Hematopoietic multipotent progenitor cell treated with erythropoietin and hydrocortisone succinate and interleukin-3 and kit ligand, for 6 days (in vitro differentiated cells): ENCODE data around the gene PDGFD.
"Not testable (repeated sequence)": the region's sequence is repeated elsewhere in the genome, so short reads cannot be mapped to it uniquely, and the experiment has no call there.

ENCODE experiments used
- DNase-seq: peaks from one replicate; pipeline ENCODE4 v3.0.0-alpha.2; 2015

The PDGFD gene

DNA sequence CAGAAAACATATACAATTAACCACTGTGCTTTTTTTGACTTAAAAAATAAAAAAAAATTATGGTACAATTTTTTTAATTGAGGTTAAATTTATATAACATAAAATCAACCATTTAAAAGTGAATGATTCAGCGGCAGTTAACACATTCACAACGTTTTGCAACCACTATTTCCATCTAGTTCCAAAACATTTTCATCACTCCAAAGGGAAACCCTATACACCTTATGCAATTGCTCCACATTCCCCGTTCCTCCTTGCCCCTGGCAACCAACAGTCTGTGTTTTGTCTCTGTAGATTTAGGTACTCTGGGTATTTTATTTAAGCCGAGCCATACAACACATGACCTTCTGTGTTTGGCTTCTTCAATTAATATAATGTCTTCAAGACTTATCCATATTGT, 112.2 kb downstream of the PDGFD start:
- DNase-seq, result no peak

DNA sequence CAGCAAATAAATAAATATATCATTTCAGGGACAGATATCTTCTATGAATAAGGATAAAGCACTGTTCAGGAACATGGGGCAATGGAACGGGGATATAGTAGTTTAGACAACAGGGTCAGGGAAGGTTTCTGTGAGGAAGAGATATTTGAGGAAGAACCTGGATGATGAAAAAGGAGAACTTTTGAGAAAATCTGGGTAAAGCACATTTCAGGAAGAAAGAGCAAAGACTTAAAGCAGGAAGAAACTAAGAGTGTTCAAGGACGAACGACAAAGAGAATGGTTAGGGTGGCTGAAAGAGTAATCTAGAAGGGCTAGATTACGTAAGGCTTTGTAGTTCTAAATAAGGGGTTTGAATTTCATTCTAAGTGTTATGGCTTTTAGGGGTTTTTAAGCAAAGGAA, 114.8 kb downstream of the PDGFD start:
- peak; percentile 5 for DNase-seq

DNA sequence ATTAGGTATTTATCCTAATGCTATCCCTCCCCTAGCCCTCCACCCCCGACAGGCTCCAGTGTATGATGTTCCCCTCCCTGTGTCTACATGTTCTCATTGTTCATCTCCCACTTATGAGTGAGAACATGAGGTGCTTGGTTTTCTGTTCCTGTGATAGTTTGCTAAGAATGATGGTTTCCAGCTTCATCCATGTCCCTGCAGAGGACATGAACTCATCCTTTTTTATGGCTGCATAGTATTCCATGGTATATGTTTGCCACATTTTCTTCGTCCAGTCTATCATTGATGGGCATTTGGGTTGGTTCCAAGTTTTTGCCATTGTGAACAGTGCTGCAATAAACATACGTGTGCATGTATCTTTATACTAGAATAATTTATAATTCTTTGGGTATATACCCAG, 117.1 kb downstream of the PDGFD start:
- DNase-seq, result not testable (repeated sequence)

DNA sequence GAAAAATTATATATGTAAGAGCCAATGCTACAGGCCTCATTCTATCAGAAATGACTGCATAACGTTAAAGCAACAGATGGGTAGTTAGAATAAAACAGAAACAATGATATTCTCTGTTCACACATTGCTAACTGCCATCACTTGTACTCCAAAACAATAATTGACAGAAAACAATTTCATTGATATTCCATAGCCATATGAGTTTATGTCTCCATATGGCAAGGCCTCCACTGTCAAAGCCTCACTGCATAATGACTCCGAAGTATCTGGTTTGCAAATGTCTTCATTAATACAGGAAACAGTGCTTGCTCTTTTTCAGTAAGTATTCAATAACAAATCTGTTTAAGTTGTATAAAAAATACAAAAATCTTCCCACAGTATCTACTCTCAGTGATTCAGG, 117.6 kb downstream of the PDGFD start:
- DNase-seq, result no peak

DNA sequence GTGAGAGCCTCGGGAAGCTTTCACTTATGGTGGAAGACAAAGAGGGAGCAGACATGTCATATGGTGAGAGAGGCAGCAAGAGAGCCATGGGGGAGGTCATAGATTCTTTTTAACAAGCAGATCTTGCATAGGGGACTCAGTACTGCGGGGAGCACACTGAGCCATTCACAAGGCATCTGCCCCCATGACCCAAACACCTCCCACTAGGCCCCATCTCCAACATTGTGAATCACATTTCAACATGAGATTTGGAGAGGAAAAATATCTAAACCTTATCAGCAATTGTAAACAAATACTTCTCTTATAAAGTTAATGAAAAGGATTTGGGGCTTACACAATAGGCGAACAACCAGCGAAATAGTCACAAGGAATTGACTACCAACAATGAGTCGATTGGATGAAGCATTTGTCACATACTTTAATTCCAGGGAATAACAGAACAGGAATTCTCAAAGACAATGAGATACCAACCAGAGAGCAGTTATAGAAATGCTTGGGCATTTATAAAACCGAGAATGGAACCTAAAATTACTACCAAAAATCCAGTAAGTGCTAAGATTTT, 120.2 kb downstream of the PDGFD start:
- DNase-seq, result no peak

DNA sequence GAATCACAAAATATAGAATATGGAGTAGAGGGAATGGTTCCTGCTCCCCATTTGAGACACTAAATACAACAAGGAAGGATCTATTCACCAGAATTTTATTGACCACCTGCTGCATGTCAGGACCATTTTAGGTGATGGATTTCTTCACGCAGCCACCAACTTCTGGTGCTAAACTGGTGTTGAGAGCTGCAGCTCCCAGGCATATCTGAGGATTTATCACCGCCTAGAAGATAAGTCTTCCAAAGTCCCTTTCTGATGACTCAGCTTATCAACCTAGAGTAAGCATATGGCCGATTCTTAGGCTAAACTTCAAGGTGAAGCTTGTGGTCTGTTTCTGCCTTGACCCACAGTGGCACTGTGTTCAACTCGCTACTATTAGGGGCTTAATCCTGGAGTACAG, 120.8 kb downstream of the PDGFD start:
- no peak for DNase-seq

DNA sequence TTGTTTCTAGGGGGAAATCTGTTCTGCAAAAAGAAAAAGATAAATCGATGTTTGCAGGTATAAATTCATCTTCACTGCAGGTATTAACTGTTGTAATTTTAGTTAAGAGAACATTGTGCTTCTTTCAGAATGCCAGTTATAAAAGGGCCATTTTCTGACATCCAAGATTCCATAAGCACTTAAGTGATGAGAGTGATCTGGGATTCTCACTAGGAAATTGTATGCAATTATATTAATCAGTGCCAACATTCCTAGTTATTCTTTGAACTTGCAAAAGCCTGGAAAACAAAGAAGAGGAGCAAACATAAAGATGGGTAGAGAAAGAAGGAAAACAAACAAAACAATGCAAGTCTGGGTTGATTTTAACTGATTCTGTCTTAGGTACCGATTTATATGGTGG, 122.2 kb downstream of the PDGFD start:
- no peak for DNase-seq

DNA sequence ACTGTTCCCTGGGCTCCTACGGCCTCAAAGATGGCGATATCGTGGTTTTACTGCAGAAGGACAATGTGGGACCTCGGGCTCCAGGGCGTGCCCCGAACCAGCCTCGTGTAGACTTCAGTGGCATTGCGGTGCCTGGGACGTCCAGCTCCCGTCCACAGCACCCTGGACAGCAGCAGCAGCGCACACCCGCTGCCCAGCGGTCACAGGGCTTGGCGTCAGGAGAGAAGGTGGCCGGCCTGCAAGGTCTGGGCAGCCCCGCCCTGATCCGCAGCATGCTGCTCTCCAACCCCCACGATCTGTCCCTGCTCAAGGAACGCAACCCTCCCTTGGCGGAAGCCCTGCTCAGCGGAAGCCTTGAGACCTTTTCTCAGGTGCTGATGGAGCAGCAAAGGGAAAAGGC, 127.0 kb downstream of the PDGFD start:
- DNase-seq, result no peak

DNA sequence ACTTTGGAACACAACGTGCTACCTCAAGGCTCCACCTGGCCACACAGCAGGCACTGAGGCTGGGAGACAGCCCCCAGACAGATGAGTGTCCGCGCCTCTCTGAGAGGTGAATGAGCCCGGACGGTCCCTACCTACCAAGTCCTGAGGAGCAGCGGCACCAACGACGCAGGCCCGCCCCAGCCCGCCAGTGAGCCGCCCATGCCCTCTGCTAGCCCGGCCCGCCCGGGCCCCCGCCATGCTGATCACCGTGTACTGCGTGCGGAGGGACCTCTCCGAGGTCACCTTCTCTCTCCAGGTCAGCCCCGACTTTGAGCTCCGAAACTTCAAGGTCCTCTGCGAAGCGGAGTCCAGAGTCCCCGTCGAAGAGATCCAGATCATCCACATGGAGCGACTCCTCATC, 127.4 kb downstream of the PDGFD start, which contains the start of gene DDI1:
DDI1 (plus strand) TSS at position 53 of the 400 bp plus-strand sequence; CDS start at position 236, 183 bp downstream.
- no peak for DNase-seq

DNA sequence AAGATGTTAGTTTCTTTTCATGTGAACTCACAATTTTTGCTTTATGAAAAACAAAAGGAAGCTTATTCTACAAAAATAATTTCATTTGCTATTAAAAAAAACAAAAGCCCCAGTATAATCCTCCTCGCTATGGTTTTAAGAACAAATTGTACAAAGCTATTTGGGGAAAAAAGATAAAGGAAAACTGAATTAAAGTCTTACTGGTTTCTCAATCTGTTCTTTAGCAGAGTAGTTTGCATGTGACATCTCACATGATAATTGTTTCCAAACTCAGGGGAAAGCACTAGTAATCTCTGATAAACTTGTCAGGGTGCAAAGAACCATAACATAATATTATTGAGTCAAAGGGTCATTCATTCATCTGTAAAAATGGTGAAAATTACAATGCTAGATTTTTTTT, 130.4 kb downstream of the PDGFD start:
- no peak for DNase-seq

DNA sequence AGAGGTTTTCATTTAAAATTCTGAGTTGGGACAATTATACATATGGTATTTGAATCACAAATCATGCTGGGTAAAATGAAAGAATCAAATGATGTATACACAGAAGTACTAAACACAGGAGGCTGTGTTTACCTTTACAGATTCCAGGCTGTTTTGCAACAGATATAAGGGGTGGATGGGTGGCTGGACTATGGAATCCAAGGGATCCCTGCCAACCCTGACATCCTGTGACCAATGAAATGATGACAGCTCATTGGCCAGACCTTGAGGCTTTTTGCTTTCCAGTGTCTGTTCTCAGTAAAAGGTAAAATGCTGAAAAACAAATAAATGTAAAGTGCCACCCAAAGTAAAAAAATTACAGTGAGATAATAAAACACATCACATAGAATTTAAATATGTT, 130.8 kb downstream of the PDGFD start:
- DNase-seq, result no peak

DNA sequence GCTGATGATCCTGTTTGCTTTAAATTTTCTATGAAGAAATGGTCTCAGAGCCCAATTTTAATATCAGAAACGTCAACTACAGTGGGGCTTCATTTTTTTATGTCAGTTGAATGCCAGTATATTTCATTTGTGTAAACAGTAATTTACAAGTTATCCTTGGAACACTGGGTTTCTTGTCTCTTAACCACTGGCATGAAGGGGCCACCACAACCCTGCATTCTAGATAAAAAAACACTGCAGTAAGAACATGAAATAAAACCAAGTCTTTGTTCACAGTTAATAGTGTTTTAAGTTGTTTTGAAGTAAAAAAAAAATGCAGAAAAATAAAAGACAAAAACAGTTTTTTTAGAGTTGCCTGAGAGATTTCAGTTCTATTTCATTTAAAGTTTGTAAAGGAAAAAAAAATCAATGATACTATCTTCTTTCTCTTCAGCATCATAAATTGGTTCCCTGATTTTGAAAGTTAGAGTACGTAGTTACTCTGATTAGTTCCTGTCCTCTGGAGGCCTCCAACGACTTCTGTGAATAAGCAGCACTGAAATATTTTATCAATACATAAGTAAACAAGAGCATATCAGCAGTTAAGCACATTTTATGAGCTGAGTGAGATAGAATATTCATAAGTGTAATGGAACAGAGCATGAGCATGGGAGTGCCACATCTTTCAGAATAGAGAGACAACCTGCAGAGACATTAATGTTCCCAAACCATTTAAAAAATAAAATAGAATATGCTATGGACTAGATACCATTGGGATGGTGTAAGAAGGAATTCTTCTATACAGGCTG, 135.3 kb downstream of the PDGFD start:
- no peak for DNase-seq

DNA sequence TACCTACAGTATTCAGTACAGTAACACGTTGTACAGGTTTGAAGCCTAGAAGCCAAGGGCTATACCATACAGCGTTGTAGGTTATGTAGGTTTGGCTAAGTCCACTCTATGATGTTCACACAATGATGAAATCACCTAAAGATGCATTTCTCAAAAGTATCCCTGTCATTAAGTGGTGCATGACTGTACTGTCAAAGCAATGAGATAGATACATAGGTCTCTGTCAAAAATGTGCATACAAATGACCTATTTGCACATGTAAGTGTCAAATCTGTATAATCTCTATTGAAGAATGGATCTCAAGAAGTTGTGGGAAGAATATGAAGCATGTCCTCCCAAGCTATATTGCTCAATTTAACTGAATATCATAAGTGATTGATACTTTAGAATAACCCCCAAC, 139.4 kb downstream of the PDGFD start:
- DNase-seq, result no peak

DNA sequence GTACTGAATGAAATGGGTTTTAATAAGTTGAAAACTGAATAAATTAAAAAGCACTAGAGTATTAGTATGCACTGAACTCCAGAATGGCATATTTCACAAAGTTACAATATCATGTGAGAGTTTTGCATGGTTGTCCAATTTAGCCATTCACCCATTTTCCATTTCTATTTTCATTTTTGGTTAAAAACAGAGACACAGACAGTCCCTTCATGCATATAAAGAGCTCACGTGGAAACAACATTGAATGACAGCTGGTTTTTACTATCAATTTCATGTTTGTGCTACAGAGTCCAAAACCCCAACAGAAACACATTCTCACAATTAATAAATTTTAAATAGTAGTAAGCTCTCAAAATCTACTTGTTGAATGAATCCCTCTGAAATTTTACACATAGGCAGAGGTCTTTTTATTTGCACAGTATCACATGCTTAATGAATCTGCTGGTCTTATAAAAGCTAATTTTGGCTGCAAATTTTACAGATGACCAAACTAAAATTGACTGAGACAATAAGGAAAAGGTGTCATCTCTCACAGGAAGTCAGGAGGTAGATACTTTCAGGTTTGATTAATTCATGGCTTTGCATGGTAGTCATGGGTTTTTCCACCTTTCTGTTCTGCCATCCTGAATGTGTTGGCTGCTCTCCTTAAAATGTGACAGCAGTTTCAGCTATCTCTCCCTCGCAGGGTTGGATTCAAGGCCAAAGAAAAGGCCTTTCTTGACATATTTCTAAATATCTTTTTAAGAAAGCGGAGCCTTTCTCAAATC, 148.1 kb downstream of the PDGFD start:
- DNase-seq, result no peak

DNA sequence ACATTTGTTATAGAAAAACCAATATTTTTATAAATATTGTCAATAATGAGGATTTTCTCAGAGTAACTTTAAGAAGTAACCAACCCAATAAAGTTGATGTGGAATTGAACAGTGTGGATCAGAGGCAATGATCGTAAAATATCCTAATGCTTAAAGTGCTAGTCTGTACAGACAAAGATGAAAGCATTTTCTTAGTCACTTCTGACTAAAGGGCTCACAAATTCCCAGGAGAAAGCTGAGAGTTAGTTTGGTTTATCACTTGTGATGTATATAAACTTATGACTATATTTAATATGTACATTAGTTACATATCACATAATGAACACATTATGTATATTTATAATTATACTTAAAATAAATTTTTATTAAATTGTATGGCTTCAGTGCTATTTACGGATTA, 152.9 kb downstream of the PDGFD start:
- DNase-seq, result no peak

DNA sequence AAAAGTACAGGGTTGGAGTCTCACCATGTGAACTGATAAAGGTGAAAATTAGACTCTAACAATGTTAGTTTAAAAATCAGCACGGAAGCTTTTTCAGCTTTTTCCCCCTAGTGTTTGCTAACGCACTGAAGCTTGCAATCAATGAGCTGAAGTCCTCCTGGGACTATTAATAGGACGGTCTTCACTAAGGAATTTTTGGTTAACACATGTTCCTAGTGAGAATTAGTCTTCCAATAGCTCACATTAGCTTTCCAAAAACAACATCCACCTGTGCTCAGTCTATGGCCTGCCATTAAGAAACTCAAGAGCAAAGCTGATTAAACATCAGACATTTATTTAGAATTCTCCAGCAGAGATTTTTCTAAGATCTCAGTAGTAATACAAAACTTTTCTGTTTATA, 154.2 kb downstream of the PDGFD start:
- DNase-seq, result no peak

DNA sequence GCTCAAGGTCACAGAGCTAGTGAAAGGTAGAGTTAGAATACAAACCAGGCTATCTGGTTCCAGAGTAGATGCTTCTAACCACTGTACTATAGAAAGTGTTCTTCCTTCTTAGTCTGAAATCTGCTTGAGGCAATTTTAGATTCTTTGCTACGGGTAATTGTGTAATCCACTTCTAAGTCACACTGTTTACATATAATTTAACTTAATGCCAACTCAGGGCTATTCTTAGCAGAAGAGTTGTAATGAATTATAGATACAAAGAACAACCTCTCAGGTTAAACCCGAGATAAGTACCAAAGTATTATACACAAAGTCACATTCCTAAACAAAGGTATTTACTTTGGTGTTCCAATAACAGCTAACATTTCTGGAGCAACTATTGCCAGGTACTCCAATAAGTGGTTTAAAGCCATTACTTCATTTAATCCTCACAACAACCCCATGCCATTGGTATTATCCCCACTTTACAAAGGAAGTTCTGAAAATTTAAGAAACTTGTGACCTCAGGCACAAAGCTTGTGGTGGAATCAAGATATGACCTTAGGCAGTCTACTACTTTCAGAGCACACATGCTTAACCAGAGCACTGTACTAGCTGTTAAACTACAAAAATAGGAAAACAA, 158.6 kb downstream of the PDGFD start:
- DNase-seq, result no peak

DNA sequence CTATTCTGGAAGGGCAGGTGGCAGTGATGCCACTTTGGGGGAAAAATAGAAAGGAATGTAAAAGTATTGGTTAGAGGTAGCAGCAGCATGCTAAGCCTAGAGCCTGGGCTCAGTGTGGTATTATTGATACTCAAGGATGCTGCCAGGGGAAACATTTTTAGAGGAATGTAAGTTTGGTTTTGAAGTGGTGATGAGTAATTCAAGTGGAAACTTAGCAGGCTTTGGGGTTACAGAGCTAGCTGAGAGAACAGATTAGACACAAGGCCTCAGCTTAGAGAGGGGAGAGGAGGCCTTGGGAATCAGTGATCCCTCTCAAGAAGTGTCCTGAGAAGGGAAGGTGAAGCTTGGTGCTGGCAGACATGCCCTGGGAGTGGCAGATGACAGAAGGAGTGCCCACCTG, 160.5 kb downstream of the PDGFD start:
- no peak for DNase-seq

DNA sequence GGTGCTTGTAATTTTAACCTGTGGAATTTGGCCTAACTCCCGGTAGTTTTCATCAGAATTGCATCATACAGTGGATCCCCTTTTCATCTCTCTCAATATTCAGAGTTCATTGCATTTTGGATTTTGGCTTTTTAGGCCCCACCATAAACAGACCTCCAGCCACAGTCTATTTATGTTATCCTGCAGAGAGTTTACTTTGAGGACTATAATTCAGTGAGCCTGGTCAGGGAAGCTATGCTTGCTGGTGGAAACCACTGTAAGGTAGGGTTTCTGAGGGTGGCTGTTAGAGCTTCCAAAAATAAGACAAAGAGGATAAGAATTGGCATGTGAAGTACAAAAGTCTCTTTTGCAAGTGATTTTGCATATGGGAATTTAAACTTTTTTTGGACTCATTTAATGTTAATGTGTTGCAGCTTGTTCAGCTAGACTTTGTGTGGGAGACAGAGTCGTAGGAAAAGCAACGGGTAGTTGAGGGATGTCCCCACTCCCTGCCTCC, 162.3 kb downstream of the PDGFD start:
- no peak for DNase-seq

DNA sequence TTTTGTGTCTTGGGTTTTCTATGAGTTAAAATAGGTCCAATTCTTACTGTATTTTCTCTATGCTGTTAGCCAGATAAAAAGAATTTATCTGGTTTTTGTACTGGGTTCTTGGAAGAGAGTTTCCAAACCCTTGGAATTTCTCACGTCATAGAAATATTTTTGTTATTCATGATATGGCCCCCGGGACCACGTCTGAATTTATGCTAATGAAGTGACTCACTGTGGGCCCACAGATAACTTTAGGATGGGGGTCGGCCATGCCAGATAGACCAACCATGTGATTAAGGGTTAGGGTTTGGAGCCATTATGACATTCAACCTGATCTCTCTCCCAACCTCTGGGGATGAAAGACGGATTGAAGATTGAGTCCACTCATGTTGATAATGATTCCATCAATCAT, 163.1 kb downstream of the PDGFD start:
- no peak for DNase-seq

DNA sequence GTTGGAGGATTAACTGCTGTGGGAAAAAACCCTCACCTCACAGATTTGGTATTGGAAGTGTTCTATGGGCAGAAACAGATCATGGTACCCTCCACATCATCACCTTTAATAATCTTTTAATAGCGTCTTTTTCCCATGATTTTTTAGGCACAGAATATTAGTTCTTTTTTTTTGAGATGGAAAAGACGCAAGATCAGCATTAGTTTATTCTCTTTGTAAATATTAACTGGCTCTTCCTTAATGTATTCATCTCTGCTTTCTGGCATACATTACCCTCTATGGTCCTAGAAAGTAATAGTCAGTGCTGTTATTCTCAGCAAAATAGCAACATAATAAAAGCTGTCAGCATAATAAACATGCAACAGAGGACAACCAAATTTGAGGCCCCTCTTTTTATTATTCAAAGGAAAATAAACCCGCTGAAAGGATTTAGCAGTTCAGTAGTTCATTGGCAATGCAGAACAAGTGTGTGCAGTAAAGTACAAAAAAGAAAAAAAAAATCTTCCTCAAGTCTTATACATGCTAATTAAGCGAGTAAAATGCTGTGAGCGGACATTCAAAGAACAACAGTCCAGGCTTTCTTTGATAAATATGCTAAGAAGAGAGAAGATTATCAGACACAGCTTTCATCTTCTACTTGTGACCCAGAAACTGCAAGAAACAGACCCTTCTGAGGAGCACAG, 165.0 kb downstream of the PDGFD start:
- DNase-seq, result no peak

DNA sequence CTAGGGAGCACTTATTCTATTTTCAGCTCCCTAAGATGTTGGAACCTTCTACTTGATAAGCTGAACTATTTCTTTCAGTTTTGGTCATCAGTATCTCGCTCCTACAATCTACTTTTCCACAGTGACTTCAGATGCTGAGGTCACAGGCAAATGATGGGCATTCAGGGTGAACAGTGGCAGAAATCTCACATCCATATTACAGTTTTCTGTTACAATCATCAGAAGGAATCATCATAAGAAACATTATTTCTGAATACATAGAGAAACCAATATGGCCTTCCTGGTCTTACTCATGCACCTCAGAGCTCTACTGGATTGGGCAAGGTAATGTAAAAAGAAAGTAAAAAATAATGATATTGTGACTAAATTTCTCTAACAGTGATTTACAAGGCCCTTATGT, 166.9 kb downstream of the PDGFD start:
- no peak for DNase-seq

DNA sequence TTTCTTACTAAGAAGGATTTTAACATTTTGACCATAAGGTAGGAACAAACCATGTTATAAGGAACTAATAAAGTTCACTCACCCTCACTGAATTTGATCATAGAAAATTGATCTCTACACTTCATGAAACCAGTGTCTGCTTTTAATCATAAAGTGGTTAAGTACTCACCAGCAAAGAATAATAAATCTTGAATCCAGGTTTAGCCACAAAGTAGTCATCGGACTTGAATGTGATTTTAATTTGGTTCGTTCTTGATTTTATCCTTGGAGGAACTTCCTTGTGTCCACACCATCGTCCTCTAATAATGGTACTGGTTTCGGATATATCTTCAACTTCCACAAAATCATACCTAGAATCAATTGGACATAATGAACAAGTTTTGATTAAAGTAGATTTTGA, 168.1 kb downstream of the PDGFD start:
- no peak for DNase-seq
